K562 (cell line): ENCODE results near the gene HBM. TPM values are rescaled to one million over a fixed set of nuclear protein-coding genes. Genes with fewer than 3 reads are reported as not detected.

Experiments
- ATAC-seq: fragments of 200-7000 bp; cut with Tn5 transposase; 3 replicates; pipeline ENCODE4 v1.9.1; 2020; ENCODE audit warnings: moderate library complexity
- BruUV-seq: library from RNA; stranded (reverse); fragments of 400-500 nt; replicated peaks from 2 replicates; lab custom pipeline; 2021; lab: Mats Ljungman, UMichigan
- CTCF ChIA-PET: fragments of 300-600 bp; formaldehyde crosslinking; extraction: SDS; loops from one replicate; lab custom pipeline; 2021; ENCODE audit warnings: low intra/inter-chr PET ratio; lab: Yijun Ruan, JAX
- POLR2A ChIA-PET: fragments of 300-600, 350-650 bp; sonication (Branson Sonifier 250); formaldehyde crosslinking; extraction: SDS; loops from one replicate; lab custom pipeline; 2021; ENCODE audit warnings: antibody characterized with exemption, inconsistent platforms; lab: Yijun Ruan, JAX
- DNase-seq, 4 experiments: peaks; one replicate each; pipeline versions ENCODE4 v3.0.0 to v3.0.0-alpha.2; 2011 to 2018; ENCODE audit warnings: low spot score in 3 of 4, mixed read lengths in 3 of 4; ENCODE audit errors: extremely low read depth in 1 of 4
- FAIRE-seq: peaks from 2 replicates; lab custom pipeline; 2011; peaks lifted over from hg19 to GRCh38; lab: Jason Lieb, UNC
- H2AFZ ChIP-seq: 2 replicates; pipeline ENCODE4 v1.6.0; 2011; ENCODE audit warnings: low read depth, low read length, control low read depth, inconsistent platforms
- H3K27ac ChIP-seq: fragments of 200-600 bp; 3 replicates; pipeline ENCODE4 v1.8.0; 2011; ENCODE audit warnings: low read depth, mild to moderate bottlenecking, control low read depth, inconsistent platforms, low read length, moderate library complexity, mixed read lengths; ENCODE audit errors: extremely low read depth
- H3K27me3 ChIP-seq, 2 experiments: fragments of 300-600 bp in 1 of 2; 2 replicates in 1 of 2; 3 replicates in 1 of 2; pipeline versions ENCODE4 v1.6.0 to v1.8.0; 2011; ENCODE audit warnings: inconsistent platforms in 2 of 2, low read length in 2 of 2, mild to moderate bottlenecking in 1 of 2, mixed read lengths in 1 of 2, moderate library complexity in 1 of 2; ENCODE audit not compliant: control insufficient read depth in 2 of 2, insufficient read depth in 2 of 2
- H3K36me3 ChIP-seq: fragments of 300-600 bp; 3 replicates; pipeline ENCODE4 v1.8.0; 2011; ENCODE audit warnings: mild to moderate bottlenecking, low read length, inconsistent platforms; ENCODE audit not compliant: control insufficient read depth, insufficient read depth
- H3K4me1 ChIP-seq, 2 experiments: fragments of 200-600 bp in 1 of 2; replicated peaks in 1 of 2; 2 replicates in 1 of 2; 3 replicates in 1 of 2; pipeline versions ENCODE4 v1.5.1 to v1.8.0; 2011; ENCODE audit warnings: inconsistent platforms in 2 of 2, low read length in 2 of 2, mild to moderate bottlenecking in 1 of 2, mixed read lengths in 1 of 2, moderate library complexity in 1 of 2; ENCODE audit not compliant: control insufficient read depth in 2 of 2, insufficient read depth in 2 of 2
- H3K4me2 ChIP-seq: 2 replicates; pipeline ENCODE4 v1.6.1; 2011; ENCODE audit warnings: low read length, control low read depth, inconsistent platforms, mixed read lengths; ENCODE audit not compliant: insufficient read depth
- H3K4me3 ChIP-seq: fragments of 200-600 bp; sonication (generic), shearing (Covaris generic); 2 replicates; pipeline ENCODE4 v1.5.1; 2016; ENCODE audit warnings: control low read depth, inconsistent platforms
- H3K79me2 ChIP-seq: fragments of 200-600 bp; 3 replicates; pipeline ENCODE4 v1.8.0; 2011; ENCODE audit warnings: low read length, inconsistent platforms; ENCODE audit not compliant: control insufficient read depth, insufficient read depth
- H3K9ac ChIP-seq, 2 experiments: 2 replicates each; pipeline versions ENCODE4 v1.6.0 to v1.6.1; 2011; ENCODE audit warnings: low read depth in 2 of 2, low read length in 2 of 2, control low read depth in 1 of 2, inconsistent platforms in 1 of 2, mild to moderate bottlenecking in 1 of 2, mixed read lengths in 1 of 2; ENCODE audit not compliant: insufficient read depth in 1 of 2
- H3K9me1 ChIP-seq: one replicate; pipeline ENCODE4 v1.6.0; 2011; ENCODE audit warnings: inconsistent platforms, mild to moderate bottlenecking, low read length, moderate library complexity; ENCODE audit not compliant: control insufficient read depth, insufficient read depth
- H3K9me3 ChIP-seq: replicated peaks from 2 replicates; pipeline ENCODE4 v1.5.1; 2011; ENCODE audit warnings: low read depth, low read length, inconsistent platforms; ENCODE audit not compliant: control insufficient read depth, insufficient read depth
- H4K20me1 ChIP-seq: replicated peaks from 2 replicates; pipeline ENCODE4 v1.6.1; 2011; ENCODE audit warnings: low read length, inconsistent platforms, mixed read lengths; ENCODE audit not compliant: control insufficient read depth, insufficient read depth
- ASH1L ChIP-seq: fragments of 450-650 bp; IDR thresholded peaks from 2 replicates; pipeline ENCODE4 v1.6.1; 2018; ENCODE audit warnings: borderline replicate concordance, mild to moderate bottlenecking, low read depth; ENCODE audit not compliant: partially characterized antibody
- HEY1 ChIP-seq: fragments of 250-450 bp; sonication (Bioruptor Pico); IDR thresholded peaks from 2 replicates; pipeline ENCODE4 v1.5.0; 2020; ENCODE audit warnings: mild to moderate bottlenecking, moderate library complexity, borderline replicate concordance
- LARP7 ChIP-seq: fragments of 450-650 bp; IDR thresholded peaks from 2 replicates; pipeline ENCODE4 v1.6.1; 2016
- MCM5 ChIP-seq: fragments of 450-650 bp; IDR thresholded peaks from 2 replicates; pipeline ENCODE4 v1.6.1; 2016; ENCODE audit warnings: low read depth
- SAP30 ChIP-seq: fragments of 200-600 bp; sonication (generic); IDR thresholded peaks from 2 replicates; pipeline ENCODE4 v1.6.1; 2012; ENCODE audit warnings: borderline replicate concordance, low read depth, mild to moderate bottlenecking, moderate library complexity, low read length, control low read depth, inconsistent platforms; ENCODE audit not compliant: insufficient read depth, poor library complexity, severe bottlenecking
- SMC3 ChIP-seq: conservative IDR thresholded peaks from 2 replicates; pipeline ENCODE4 v1.6.1; 2011; ENCODE audit warnings: low read depth, low read length, improper control_type of control experiment; ENCODE audit not compliant: insufficient read depth
- THRAP3 ChIP-seq: fragments of 450-650 bp; IDR thresholded peaks from 2 replicates; pipeline ENCODE4 v1.6.1; 2016; ENCODE audit warnings: mild to moderate bottlenecking, inconsistent platforms, borderline replicate concordance
- ZC3H11A ChIP-seq: IDR thresholded peaks from 2 replicates; pipeline ENCODE4 v1.6.1; 2012; ENCODE audit warnings: low read depth, low read length, improper control_type of control experiment
- ZEB2 ChIP-seq: fragments of 450-650 bp; IDR thresholded peaks from 2 replicates; pipeline ENCODE4 v1.6.1; 2016
- ZNF354B ChIP-seq: fragments of 250-450 bp; sonication (Bioruptor Pico); IDR thresholded peaks from 2 replicates; pipeline ENCODE4 v1.4.0; 2020
- ZNF408 ChIP-seq: fragments of 250-450 bp; sonication (Bioruptor Pico); IDR thresholded peaks from 2 replicates; pipeline ENCODE4 v1.4.0; 2020; ENCODE audit warnings: low read depth, mild to moderate bottlenecking, moderate library complexity
- ZNF589 ChIP-seq: fragments of 200-800 bp; sonication (Bioruptor generic); IDR thresholded peaks from 2 replicates; pipeline ENCODE4 v1.6.1; 2016; ENCODE audit warnings: low read depth, missing genetic modification characterization, missing compliant biosample characterization
- ZNF696 ChIP-seq: fragments of 250-450 bp; sonication (Bioruptor Pico); conservative IDR thresholded peaks from 2 replicates; pipeline ENCODE4 v1.4.0; 2020; ENCODE audit warnings: mild to moderate bottlenecking, moderate library complexity
- WGBS: fragments of 100-300 bp; shearing (Covaris generic); methylation state at CpG from one replicate; pipeline ENCODE4 v1.1.6; 2016; ENCODE audit warnings: low coverage, mixed read lengths; ENCODE audit not compliant: insufficient coverage; ENCODE audit errors: missing lambda C conversion rate; 5-methylcytosine and 5-hydroxymethylcytosine counted together
- in situ Hi-C: fragments of 300-500 bp; cut with MboI; formaldehyde crosslinking; loops from 4 replicates; pipeline ENCODE4 v1.15.0; 2018; ENCODE audit warnings: inconsistent platforms, mixed read lengths
- intact Hi-C: fragments of 100-400 bp; cut with micrococcal nuclease; formaldehyde crosslinking; loops from 2 replicates; pipeline ENCODE4 v1.14.2; 2022
- polyA plus RNA-seq, 8 experiments: library from polyadenylated mRNA; depleted of rRNA in 4 of 8; stranded (reverse) in 5 of 8; unstranded in 3 of 8; fragments of >200 nt; fragmentation: Nextera tagmentation in 2 of 8; fragmentation: Illumina TruSeq in 1 of 8; extraction: Ambion mirVana in 2 of 8; extraction: Trizol in 1 of 8; gene quantifications; 2 replicates each; pipeline versions ENCODE4 v1.2.1 to v1.2.3, GENCODE V29; 2011 to 2014; ENCODE audit warnings: inconsistent platforms in 1 of 8, missing spikeins in 1 of 8
- total RNA-seq, 7 experiments: library from RNA; depleted of rRNA in 6 of 7; stranded (reverse); fragments of >200 nt in 6 of 7; fragmentation: Illumina TruSeq in 2 of 7; extraction: Trizol in 2 of 7; gene quantifications; 2 replicates each; pipeline versions ENCODE4 v1.2.1 to v1.2.3, GENCODE V29; 2011 to 2021; ENCODE audit warnings: low replicate concordance in 1 of 7
- TF ChIP-seq, protein P1 (sequence below): sonication (generic); formaldehyde crosslinking; IDR thresholded peaks from 2 replicates; pipeline ENCODE4 v1.8.0; 2022; ENCODE audit warnings: mild to moderate bottlenecking, missing genetic modification reagents
- TF ChIP-seq, protein P2 (sequence below), 3 experiments: fragments of 200-800 bp in 1 of 3; sonication (Bioruptor generic) in 1 of 3; sonication (generic) in 1 of 3; formaldehyde crosslinking in 1 of 3; IDR thresholded peaks; 2 replicates each; pipeline versions ENCODE4 v1.6.1 to v1.8.0; 2016 to 2022; ENCODE audit warnings: mild to moderate bottlenecking in 2 of 3, missing compliant biosample characterization in 2 of 3, missing genetic modification characterization in 2 of 3, missing genetic modification reagents in 1 of 3

Gene HBM
- total and polyA plus RNA-seq, 9 of the 15 experiments (the other 6 are each of a cell fraction or from before 2014, with no cell fraction given) = not detected

GRCh38 chr16:194516-194915 is 28.7 kb downstream of the HBM start:
- Histone ChIP-seq H4K20me1 (no peaks in the 10 kb centered on the region), H3K9ac (no peak overlapping the region), H3K9me3 (no peaks in the 10 kb centered on the region), H3K27me3 (no peaks in the 10 kb centered on the region), H3K27ac (no peak overlapping the region), H3K4me2 (no peak overlapping the region), H3K4me1 (peaks cover 0 to 4% of the 10 kb centered on the region in 2 experiments; a peak in 2 of 5 replicates), H3K9me1 (no peaks in the 10 kb centered on the region), H3K4me3 (no peak overlapping the region), H3K36me3 (peaks cover 96% of the 10 kb centered on the region), H3K79me2 (no peaks in the 10 kb centered on the region; the same call in 2 of the 3 replicates), H2AFZ (no peak overlapping the region)
- DNase-seq (no peak), ATAC-seq (no peak), FAIRE-seq (no peak)
- WGBS = 87% methylated on average over 6 of the region's 6 CpGs
- no peak for TF ChIP-seq ZNF354B
- TF ChIP-seq ZNF408 (CRISPR knock-in tag) = no peak
- TF ChIP-seq THRAP3 = no peak
- TF ChIP-seq, protein P1, sequence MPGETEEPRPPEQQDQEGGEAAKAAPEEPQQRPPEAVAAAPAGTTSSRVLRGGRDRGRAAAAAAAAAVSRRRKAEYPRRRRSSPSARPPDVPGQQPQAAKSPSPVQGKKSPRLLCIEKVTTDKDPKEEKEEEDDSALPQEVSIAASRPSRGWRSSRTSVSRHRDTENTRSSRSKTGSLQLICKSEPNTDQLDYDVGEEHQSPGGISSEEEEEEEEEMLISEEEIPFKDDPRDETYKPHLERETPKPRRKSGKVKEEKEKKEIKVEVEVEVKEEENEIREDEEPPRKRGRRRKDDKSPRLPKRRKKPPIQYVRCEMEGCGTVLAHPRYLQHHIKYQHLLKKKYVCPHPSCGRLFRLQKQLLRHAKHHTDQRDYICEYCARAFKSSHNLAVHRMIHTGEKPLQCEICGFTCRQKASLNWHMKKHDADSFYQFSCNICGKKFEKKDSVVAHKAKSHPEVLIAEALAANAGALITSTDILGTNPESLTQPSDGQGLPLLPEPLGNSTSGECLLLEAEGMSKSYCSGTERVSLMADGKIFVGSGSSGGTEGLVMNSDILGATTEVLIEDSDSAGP (CRISPR knock-in tag) = no peak
- no peak for TF ChIP-seq SMC3
- no peak for TF ChIP-seq MCM5
- no peak for TF ChIP-seq HEY1
- no peak for TF ChIP-seq ZNF589 (CRISPR knock-in tag)
- TF ChIP-seq ZEB2 = no peak
- TF ChIP-seq ASH1L = no peak
- no peak for TF ChIP-seq ZNF696 (CRISPR knock-in tag)
- no peak for TF ChIP-seq LARP7
- TF ChIP-seq ZC3H11A = no peak
- TF ChIP-seq SAP30 = no peak
- TF ChIP-seq, protein P2, sequence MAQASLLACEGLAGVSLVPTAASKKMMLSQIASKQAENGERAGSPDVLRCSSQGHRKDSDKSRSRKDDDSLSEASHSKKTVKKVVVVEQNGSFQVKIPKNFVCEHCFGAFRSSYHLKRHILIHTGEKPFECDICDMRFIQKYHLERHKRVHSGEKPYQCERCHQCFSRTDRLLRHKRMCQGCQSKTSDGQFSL (CRISPR knock-in tag; IDR thresholded peaks at IDR 0.05) = no peak
- TF ChIP-seq, protein P2 (tag; IDR thresholded peaks at IDR 0.05) = no peak
- BruUV-seq = no TSS peak
- ChIA-PET CTCF (no interaction called here), POLR2A (interaction anchor here (1.1 to 2.1 kb wide), 2 partner anchors 11 to 12 kb away, joined by 5 to 6 read pairs; no protein-coding TSS in a partner anchor)
- in situ Hi-C loops = no loop called here
- intact Hi-C loops = no loop called here
